GM04504 (cell line): ENCODE measurements around the gene PIP4K2B.
A peak's percentile ranks its signal among the peaks of the same experiment; 100 is the strongest.

Source experiments
- DNase-seq: peaks from one replicate; pipeline ENCODE4 v3.0.0-alpha.2; 2012; ENCODE audit warnings: low read depth

Gene PIP4K2B

GRCh38 chr17:38746004-38746848 is 53.1 kb downstream of the PIP4K2B start:
- no peak for DNase-seq

GRCh38 chr17:38745545-38745944 is 53.8 kb downstream of the PIP4K2B start:
- DNase-seq: no peak

DNA sequence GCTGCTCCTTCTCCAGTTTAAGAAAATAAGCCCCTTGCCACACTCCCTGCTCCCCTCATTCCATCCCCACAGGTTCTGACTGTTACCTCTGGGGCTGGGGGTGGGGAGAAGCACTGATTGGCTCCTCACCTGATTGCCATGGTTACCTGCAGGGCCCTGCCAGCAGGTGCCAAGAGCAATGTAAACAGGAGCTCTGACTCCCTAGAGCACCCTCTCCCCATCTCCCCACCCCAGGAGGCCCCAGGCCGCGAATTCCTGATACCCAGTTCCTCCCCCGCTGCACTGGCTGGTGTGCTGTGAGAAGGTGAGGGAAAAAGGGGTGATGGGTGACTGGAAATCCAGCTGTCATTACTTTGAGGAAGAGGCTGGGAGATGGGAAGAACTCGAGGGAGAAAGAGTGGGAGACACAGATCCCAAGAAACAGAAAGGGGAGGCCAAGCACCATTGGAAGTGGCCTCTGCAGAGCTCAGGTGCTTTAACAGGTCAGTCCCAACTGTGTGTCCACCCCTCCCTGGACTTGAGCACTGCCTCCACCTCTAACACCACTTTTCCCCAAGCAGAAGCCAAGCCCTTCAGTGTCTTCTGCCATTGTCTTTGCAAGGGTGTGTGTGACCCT is 55.7 kb downstream of the PIP4K2B start:
- no peak for DNase-seq

DNA sequence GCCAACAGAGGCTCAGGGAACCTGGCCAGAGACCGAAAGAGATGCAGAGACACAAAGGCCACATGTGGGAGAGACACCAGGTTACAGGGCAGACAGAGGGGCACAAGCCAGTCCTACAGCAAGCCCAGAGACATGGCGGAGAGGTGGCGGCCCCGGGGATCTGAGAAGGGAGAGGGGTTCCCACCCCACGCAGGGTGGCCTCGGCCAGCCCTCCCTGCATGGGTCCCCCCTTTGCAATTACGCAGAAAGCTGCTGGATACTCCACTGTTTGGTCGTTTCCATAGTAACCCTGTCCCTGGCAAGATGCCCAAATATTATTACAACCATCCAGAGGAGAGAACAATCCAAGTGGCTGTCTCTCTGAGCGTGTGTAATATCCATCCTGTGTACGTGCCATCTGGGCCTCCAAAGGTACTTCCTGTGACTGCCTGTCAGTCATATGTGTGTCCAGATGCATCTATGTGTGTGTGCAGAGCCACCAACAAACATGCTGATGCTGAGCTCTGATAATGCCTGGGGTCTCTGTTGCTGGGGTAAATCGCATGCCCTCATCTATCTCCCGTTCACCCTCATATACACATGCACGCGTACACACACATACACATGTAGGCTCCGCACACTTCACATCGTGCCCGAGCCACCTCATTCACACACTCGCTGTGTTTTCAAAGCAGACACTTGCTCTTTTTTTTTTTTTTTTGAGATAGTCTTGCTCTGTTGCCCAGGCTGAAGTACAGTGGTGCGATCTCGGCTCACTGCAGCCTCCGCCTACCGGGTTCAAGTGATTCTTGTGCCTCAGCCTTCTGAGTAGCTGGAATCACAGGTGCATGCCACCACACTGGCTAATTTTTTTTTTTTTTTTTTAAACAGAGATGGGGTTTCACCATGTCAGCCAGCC is 56.7 kb downstream of the PIP4K2B start:
- DNase-seq: peak; percentile 75

DNA sequence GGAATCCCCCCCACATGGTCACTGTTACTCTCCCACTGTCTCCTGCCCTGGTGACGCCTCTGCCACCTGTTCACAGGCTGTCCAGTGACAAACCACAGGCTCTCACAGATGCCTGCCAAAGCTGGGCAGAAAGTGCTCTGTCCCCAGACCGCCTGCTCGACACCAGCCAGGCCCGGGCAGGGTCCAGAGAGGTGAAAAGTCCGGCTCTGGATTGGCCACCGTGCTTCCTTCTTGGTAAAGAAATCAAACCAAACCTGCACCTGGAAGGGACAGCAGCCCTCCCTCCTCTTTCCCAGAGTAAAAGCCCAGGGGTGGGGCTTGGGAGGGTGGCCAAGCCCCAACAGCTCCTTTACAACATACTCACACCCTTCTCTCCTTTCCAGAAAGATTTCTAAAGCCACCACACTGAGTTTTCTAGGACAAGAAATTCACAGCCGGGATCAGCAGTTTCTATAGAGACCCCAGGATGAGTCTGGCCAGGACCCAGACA is 57.4 kb downstream of the PIP4K2B start:
- DNase-seq: no peak

DNA sequence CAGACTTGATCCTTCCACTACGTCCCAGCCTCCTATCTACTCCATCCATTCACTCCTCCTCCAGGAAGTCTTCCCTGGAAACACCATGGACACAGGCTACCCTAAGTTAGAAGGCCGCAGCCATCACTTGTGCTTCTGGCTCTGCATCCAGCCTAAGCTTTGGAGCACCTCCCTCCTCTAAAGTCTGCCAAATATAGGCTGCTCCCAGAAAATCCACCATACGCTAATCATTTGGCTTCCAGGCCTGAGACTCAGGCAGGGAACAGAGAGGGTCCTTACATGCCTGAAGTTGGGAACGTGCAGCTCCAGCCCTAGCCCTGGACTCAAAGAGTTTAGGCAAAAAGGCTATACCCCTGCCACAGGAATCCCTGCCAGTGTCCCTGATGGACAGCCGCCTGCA is 57.9 kb downstream of the PIP4K2B start:
- no peak for DNase-seq

GRCh38 chr17:38740806-38741205 is 58.5 kb downstream of the PIP4K2B start:
- DNase-seq: no peak

DNA sequence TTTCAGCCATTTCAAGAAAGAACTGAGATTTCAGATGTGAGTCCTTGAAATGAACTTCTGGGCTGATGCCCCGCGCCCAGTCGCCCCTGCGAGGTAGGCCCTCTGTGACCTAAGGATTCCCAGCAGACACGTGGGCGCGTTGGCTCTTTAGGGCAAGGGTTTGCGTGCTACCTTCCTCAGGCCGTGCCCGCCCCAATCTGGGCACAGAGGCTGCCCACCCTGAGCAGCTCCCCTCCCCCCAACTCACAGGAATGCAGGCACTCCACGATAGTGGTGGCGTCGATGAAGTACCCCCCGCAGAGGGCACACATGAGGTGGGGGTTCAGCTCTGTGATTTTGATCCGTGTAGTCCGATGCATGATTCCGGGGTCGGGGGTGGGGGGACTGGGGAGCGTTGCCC is 59.3 kb downstream of the PIP4K2B start:
- DNase-seq: no peak

- DNase-seq: no peak
Measured at GRCh38 chr17:38739305-38739704, 60.1 kb downstream of the PIP4K2B start.

DNA sequence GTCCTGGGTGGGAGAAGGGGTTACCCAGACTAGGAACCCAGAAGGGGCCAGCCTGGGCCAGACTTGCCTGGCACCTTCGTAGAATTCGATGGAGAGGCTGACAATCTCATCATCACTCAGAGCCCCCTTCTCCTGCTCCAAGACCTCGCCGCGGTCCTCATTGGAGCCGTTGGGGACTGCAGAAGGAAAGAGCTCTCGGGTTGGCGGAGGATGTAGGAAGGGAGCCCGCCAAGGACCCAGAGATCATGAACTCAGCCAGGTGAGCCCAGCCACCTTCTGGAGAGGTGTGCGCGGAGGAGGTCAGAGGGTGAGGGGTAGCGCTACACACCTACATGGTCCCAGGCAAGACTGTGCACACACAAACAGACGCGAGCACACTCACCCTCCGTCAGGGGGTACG is 60.7 kb downstream of the PIP4K2B start:
- no peak for DNase-seq

DNA sequence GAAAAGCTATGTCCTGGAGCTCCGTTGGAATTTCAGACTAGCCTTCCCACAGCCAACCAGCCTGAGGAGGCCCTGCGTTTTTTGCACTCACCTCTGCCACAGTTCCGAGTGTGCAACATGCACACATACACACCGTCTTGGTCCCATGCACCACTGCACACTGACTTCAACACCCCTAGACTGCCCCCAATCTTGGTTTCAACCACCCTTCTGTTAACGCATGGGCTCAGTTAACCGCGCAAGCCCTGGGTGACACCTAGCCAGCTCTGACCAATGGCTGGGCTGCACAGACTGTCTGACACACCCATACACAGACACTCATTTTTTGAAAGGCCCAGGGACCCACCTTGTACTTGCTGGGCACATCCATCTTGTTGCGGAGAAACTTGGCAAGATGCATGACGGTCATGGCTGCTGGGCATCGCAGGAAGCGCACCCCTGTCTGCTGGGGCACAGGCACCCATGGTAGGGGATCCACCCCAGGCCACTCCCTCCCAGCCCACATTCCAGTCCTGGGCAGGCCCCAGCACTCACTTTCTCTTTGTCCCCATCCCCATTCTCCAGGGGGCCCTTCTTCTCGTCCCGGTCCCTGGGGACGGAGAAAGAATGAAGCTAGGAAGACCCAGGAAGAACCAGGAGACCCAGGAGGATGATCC is 61.2 kb downstream of the PIP4K2B start:
- no peak for DNase-seq

DNA sequence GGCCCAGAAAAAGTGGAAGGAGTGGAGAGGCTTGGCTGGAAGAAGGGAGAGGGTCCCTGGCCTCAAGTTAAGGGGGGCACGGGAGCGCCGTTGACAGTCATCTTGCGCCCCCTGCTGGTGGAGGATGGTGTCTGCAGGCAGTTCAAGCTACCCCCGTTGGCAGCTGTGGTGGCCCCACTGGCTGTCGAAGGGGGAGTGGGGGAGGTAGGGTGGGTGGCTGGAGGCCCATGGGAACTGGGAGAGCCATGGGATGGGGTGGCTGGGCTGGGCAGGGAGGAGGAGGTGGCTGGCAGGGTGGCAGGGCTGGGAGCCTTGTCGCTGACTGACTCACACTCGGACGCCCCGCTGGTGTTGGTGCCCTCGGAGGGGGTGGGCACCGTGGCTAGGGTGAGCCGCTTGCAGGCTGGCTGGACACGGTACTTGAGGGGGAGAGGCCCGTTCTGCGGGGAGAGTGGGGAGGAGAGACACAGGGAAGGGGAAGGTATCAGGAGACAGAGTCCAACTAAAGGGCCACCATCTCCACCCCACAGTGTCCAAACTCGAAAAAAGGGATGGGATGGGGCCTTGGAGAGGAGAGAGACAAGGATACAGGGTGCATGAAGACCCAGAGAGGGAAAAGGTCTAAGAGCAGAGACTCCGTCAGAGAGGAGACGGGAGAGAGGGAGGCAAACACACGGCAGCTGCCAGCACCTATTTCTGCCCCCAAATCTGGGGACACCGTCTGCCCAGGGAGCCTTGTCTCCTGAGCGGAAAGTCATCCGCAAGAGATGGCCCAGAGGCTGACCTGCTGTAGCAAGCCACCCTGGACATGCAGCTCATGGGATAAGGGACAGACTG is 64.0 kb downstream of the PIP4K2B start:
- no peak for DNase-seq

DNA sequence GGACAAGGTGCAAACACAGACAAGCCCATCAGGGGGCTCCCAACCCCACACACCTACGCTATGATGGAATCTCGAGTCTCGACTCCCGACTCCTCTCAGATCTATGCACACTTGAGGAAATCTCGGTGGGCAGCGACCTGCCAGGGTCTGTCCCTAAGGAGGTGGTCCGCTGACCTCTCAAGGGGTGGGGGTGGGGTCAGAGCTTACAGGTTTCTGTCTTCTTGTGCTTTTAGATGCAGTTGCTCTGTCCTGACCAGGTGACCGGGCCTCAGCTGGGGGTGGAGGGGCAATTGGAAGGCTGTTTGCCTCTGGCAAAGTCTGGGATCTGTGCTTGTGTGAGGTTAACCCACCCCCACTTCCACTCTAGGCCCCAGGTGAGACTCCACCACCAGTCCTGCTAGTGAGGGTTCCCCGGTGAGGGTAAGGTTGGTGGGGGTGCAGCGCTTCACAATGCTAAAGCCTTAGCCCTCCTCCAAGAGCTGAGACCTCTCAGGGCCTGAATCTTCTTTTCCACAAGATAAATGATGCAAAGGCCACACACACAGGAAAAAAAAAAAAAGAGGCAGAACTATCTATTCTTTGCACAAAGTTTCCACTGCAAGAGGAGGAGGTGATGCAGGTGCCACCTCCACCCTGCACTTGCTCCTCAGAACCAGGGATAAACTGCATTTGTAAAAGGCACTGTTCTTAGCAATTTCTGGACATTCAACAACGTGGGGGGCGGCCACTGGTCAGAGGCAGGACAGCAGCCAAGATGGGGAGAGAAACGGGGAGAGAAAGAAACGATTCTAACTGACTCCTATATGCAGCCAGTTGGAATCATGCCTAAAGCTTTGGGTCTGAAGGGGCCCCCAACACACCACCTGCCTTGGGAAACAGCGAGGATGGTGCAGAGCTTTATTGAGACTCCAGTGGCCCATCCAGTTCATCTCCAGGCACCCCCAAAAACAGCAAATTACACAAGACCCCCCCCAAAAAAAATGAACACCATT is 65.1 kb downstream of the PIP4K2B start:
- no peak for DNase-seq

- no peak for DNase-seq
Measured at GRCh38 chr17:38733282-38733981, 65.9 kb downstream of the PIP4K2B start.

- DNase-seq: no peak
Measured at GRCh38 chr17:38732376-38733281, 66.7 kb downstream of the PIP4K2B start.

- no peak for DNase-seq
Measured at GRCh38 chr17:38731526-38732294, 67.6 kb downstream of the PIP4K2B start.
